H1 (cell line): ENCODE results near the gene CASKIN2. TPM values are rescaled to one million over a fixed set of nuclear protein-coding genes. Genes with fewer than 3 reads are reported as not detected.
A peak's percentile ranks its signal among the peaks of the same experiment; 100 is the strongest.

Experiments used
- CTCF ChIA-PET: fragments of 300-600 bp; sonication (Branson Sonifier 250); formaldehyde crosslinking; loops from one replicate; lab custom pipeline; 2021; ENCODE audit not compliant: partially characterized antibody; lab: Charles Lee
- POLR2A ChIA-PET: fragments of 300-600 bp; sonication (Branson Sonifier 250); formaldehyde crosslinking; loops from one replicate; lab custom pipeline; 2021; ENCODE audit warnings: inconsistent platforms; ENCODE audit not compliant: partially characterized antibody; lab: Charles Lee
- DNase-seq, 2 experiments: peaks; one replicate each; pipeline versions ENCODE4 v3.0.0 to v3.0.0-alpha.2; 2010 to 2022; ENCODE audit warnings: low spot score in 2 of 2, low read depth in 1 of 2, mixed read lengths in 1 of 2
- FAIRE-seq: peaks from 2 replicates; lab custom pipeline; 2011; peaks lifted over from hg19 to GRCh38; lab: Jason Lieb, UNC
- H2AFZ ChIP-seq: 2 replicates; pipeline ENCODE4 v1.8.1; 2012; ENCODE audit warnings: low read length, inconsistent platforms
- H2AK5ac ChIP-seq: 2 replicates; pipeline ENCODE4 v1.6.1; 2013; ENCODE audit warnings: low read depth, low read length
- H2BK120ac ChIP-seq: replicated peaks from 2 replicates; pipeline ENCODE3; 2013; ENCODE audit warnings: low read depth, low read length, inconsistent platforms
- H2BK12ac ChIP-seq: 2 replicates; pipeline ENCODE4 v1.6.1; 2013; ENCODE audit warnings: low read depth, low read length
- H2BK15ac ChIP-seq: 2 replicates; pipeline ENCODE4 v1.6.1; 2013; ENCODE audit warnings: low read length
- H2BK20ac ChIP-seq: 2 replicates; pipeline ENCODE4 v1.6.1; 2013; ENCODE audit warnings: low read length
- H2BK5ac ChIP-seq: 2 replicates; pipeline ENCODE4 v1.6.1; 2013; ENCODE audit warnings: low read depth, low read length
- H3K14ac ChIP-seq: 2 replicates; pipeline ENCODE4 v1.6.1; 2013; ENCODE audit warnings: inconsistent platforms; ENCODE audit not compliant: insufficient read length
- H3K18ac ChIP-seq: 2 replicates; pipeline ENCODE4 v1.6.1; 2013; ENCODE audit warnings: low read length; ENCODE audit errors: extremely low read depth
- H3K23ac ChIP-seq: 2 replicates; pipeline ENCODE4 v1.6.1; 2013; ENCODE audit warnings: inconsistent platforms; ENCODE audit not compliant: insufficient read length
- H3K23me2 ChIP-seq: 2 replicates; pipeline ENCODE4 v1.6.1; 2013; ENCODE audit warnings: low read depth, low read length
- H3K27ac ChIP-seq: 2 replicates; pipeline ENCODE4 v1.6.1; 2011; ENCODE audit warnings: low read depth, low read length, inconsistent platforms
- H3K27me3 ChIP-seq, 4 experiments: replicated peaks in 1 of 4; 1 replicate in 1 of 4; 2 replicates in 3 of 4; pipeline versions ENCODE4 v1.6.1 to v1.8.1; 2011 to 2013; ENCODE audit warnings: low read length in 3 of 4, mild to moderate bottlenecking in 3 of 4, inconsistent platforms in 2 of 4, mixed read lengths in 2 of 4, moderate library complexity in 1 of 4; ENCODE audit not compliant: control insufficient read depth in 3 of 4, insufficient read depth in 3 of 4; ENCODE audit errors: extremely low read depth in 1 of 4
- H3K36me3 ChIP-seq, 4 experiments: 2 replicates each; pipeline versions ENCODE4 v1.6.1 to v1.8.1; 2011 to 2013; ENCODE audit warnings: mild to moderate bottlenecking in 4 of 4, low read length in 3 of 4, moderate library complexity in 2 of 4, control low read depth in 1 of 4, inconsistent platforms in 1 of 4; ENCODE audit not compliant: insufficient read depth in 4 of 4, control insufficient read depth in 2 of 4
- H3K4ac ChIP-seq: replicated peaks from 2 replicates; pipeline ENCODE3; 2013; ENCODE audit warnings: low read length, low read depth, mixed read lengths, inconsistent platforms; ENCODE audit not compliant: insufficient read length
- H3K4me1 ChIP-seq, 4 experiments: replicated peaks in 1 of 4; 1 replicate in 1 of 4; 2 replicates in 3 of 4; pipeline versions ENCODE4 v1.6.1 to v1.8.1; 2011 to 2013; ENCODE audit warnings: low read length in 3 of 4, inconsistent platforms in 2 of 4, mixed read lengths in 1 of 4; ENCODE audit not compliant: insufficient read depth in 4 of 4, control insufficient read depth in 3 of 4
- H3K4me2 ChIP-seq, 2 experiments: 2 replicates each; pipeline versions ENCODE4 v1.6.1 to v1.8.1; 2011 to 2013; ENCODE audit warnings: low read depth in 2 of 2, low read length in 2 of 2, control low read depth in 1 of 2, inconsistent platforms in 1 of 2, mild to moderate bottlenecking in 1 of 2; ENCODE audit not compliant: insufficient read depth in 1 of 2
- H3K4me3 ChIP-seq, 4 experiments: fragments of 200-600, 300-600 bp in 1 of 4; sonication (generic), shearing (Covaris generic), sonication (Bioruptor Twin) in 1 of 4; 2 replicates each; pipeline versions ENCODE4 v1.5.1 to v1.8.1; 2011 to 2016; ENCODE audit warnings: low read length in 4 of 4, low read depth in 3 of 4, control low read depth in 2 of 4, inconsistent platforms in 2 of 4, mild to moderate bottlenecking in 2 of 4, mixed read lengths in 1 of 4, moderate library complexity in 1 of 4; ENCODE audit not compliant: insufficient read depth in 2 of 4; ENCODE audit errors: extremely low read depth in 1 of 4
- H3K56ac ChIP-seq: replicated peaks from 2 replicates; pipeline ENCODE3; 2013; ENCODE audit warnings: low read depth, mild to moderate bottlenecking, mixed read lengths, low read length, inconsistent platforms; ENCODE audit not compliant: insufficient read length
- H3K79me1 ChIP-seq: 2 replicates; pipeline ENCODE4 v1.6.1; 2013; ENCODE audit warnings: low read depth, low read length, control low read depth
- H3K79me2 ChIP-seq, 2 experiments: 2 replicates each; pipeline versions ENCODE4 v1.6.1 to v1.8.1; 2012 to 2013; ENCODE audit warnings: low read length in 2 of 2, mild to moderate bottlenecking in 2 of 2, inconsistent platforms in 1 of 2; ENCODE audit not compliant: insufficient read depth in 2 of 2, control insufficient read depth in 1 of 2
- H3K9ac ChIP-seq, 4 experiments: replicated peaks in 1 of 4; 1 replicate in 1 of 4; 2 replicates in 3 of 4; pipeline versions ENCODE4 v1.6.1 to v1.8.1; 2011 to 2013; ENCODE audit warnings: low read depth in 3 of 4, low read length in 3 of 4, control low read depth in 2 of 4, mild to moderate bottlenecking in 2 of 4, moderate library complexity in 2 of 4, inconsistent platforms in 1 of 4; ENCODE audit errors: extremely low read depth in 1 of 4
- H3K9me3 ChIP-seq, 2 experiments: 2 replicates each; pipeline versions ENCODE4 v1.6.1 to v1.8.1; 2012 to 2013; ENCODE audit warnings: mild to moderate bottlenecking in 2 of 2, moderate library complexity in 2 of 2, control low read depth in 1 of 2, inconsistent platforms in 1 of 2, low read depth in 1 of 2, low read length in 1 of 2, mixed read lengths in 1 of 2; ENCODE audit not compliant: insufficient read depth in 2 of 2
- H4K20me1 ChIP-seq, 2 experiments: replicated peaks in 1 of 2; 2 replicates each; pipeline versions ENCODE3 to v1.8.1; 2011 to 2013; ENCODE audit warnings: inconsistent platforms in 2 of 2, low read length in 2 of 2, mild to moderate bottlenecking in 1 of 2; ENCODE audit not compliant: insufficient read depth in 2 of 2, control insufficient read depth in 1 of 2
- H4K5ac ChIP-seq: 2 replicates; pipeline ENCODE4 v1.6.1; 2013; ENCODE audit warnings: low read length, low read depth, mixed read lengths, inconsistent platforms; ENCODE audit not compliant: insufficient read length
- H4K8ac ChIP-seq: 2 replicates; pipeline ENCODE4 v1.8.0; 2013; ENCODE audit warnings: mild to moderate bottlenecking, moderate library complexity, low read length, inconsistent platforms; ENCODE audit not compliant: insufficient read depth; ENCODE audit errors: extremely low read depth
- H4K91ac ChIP-seq: replicated peaks from 2 replicates; pipeline ENCODE3; 2013; ENCODE audit warnings: low read length, mixed read lengths, inconsistent platforms; ENCODE audit not compliant: insufficient read length
- KDM4A ChIP-seq: IDR thresholded peaks from one replicate; pipeline ENCODE4 v1.7.1; 2012; ENCODE audit warnings: low read depth, mild to moderate bottlenecking, moderate library complexity, low read length, inconsistent platforms; ENCODE audit not compliant: severe bottlenecking
- ZNF274 ChIP-seq: IDR thresholded peaks from 2 replicates; pipeline ENCODE4 v1.7.0; 2012; ENCODE audit warnings: low read length, borderline replicate concordance; ENCODE audit errors: extremely low read depth
- WGBS, 2 experiments: shearing (Covaris generic) in 1 of 2; methylation state at CpG; one replicate each; pipeline versions ENCODE4 v1.1.6 to v1.1.7; 2013 to 2015; ENCODE audit warnings: low lambda C conversion rate in 2 of 2, mixed read lengths in 2 of 2, inconsistent platforms in 1 of 2, low coverage in 1 of 2, missing lambda C conversion rate in 1 of 2; ENCODE audit not compliant: insufficient replicate concordance in 2 of 2, insufficient coverage in 1 of 2, insufficient read length in 1 of 2; ENCODE audit errors: extremely low coverage in 1 of 2, missing lambda C conversion rate in 1 of 2; 5-methylcytosine and 5-hydroxymethylcytosine counted together
- polyA plus RNA-seq, 7 experiments: library from polyadenylated mRNA; depleted of rRNA in 3 of 7; stranded (reverse) in 5 of 7; unstranded in 2 of 7; fragments of >200 nt in 5 of 7; fragments of 200-250 nt in 2 of 7; gene quantifications; 1 replicate in 5 of 7; 2 replicates in 1 of 7; 4 replicates in 1 of 7; pipeline versions ENCODE4 v1.2.1 to v1.2.3, GENCODE V29; 2011 to 2013; ENCODE audit warnings: missing spikeins in 2 of 7, mixed read lengths in 2 of 7
- total RNA-seq: library from RNA; stranded (reverse); fragmentation: NEBNext Ultra II Directional; extraction: Animal tissue kit (Norgen Biotek cat#: 25700); gene quantifications from 2 replicates; pipeline ENCODE4 v1.2.1, GENCODE V29; 2021

The CASKIN2 gene
- total and polyA plus RNA-seq, 2 of the 8 experiments (the other 6 are each of a cell fraction or from before 2014, with no cell fraction given) = 6.7 to 32.3 TPM

DNA sequence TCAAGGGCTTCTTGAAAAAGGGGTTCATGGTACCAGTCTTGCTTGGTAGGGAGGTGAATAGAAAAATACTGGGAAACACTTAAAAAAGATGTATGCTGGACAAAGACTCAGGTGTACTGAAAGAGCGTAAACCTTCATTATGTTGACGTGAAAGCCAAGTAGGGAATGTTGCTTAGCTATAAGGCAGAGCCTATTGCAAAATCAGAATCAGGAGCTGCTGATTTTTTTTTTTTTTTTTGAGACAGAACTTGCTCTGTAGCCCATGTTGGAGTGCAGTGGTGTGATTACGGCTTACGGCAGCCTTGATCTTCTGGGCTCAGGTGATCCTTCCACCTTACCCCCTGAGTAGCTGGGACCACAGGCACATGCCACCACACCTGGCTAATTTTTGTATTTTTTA, 55.0 kb downstream of the CASKIN2 start:
- Histone ChIP-seq H2BK120ac (no peak overlapping the region), H4K8ac (no peak overlapping the region), H3K79me2 (no peaks in the 10 kb centered on the region; a peak in 2 of 4 replicates), H3K9me3 (no peaks in the 10 kb centered on the region), H4K20me1 (peaks cover 0 to 2% of the 10 kb centered on the region in 2 experiments), H3K4me1 (peaks cover 0 to 7% (median 4%) of the 10 kb centered on the region in 4 experiments; a peak in 6 of 7 replicates), H2BK15ac (no peak overlapping the region), H3K27me3 (no peaks in the 10 kb centered on the region), H3K23ac (no peak overlapping the region), H4K5ac (no peak overlapping the region), H3K27ac (no peak overlapping the region), H3K56ac (no peak overlapping the region), H3K4me2 (no peak overlapping the region), H3K4ac (no peak overlapping the region), H3K4me3 (no peak overlapping the region), H2AFZ (no peak overlapping the region), H3K9ac (no peak overlapping the region), H2AK5ac (0 out of 2 replicates have a peak overlapping the region, but pooled peaks have one; percentile 65), H4K91ac (no peak overlapping the region), H3K18ac (no peak overlapping the region), H2BK12ac (no peak overlapping the region), H3K36me3 (no peaks in the 10 kb centered on the region), H3K79me1 (peaks cover 3% of the 10 kb centered on the region; the same call in 1 of the 2 replicates), H2BK20ac (no peak overlapping the region), H3K23me2 (peaks cover 8% of the 10 kb centered on the region), H3K14ac (no peak overlapping the region), H2BK5ac (no peak overlapping the region)
- ChIA-PET CTCF (interaction anchor here (0.6 to 0.9 kb wide), 3 partner anchors 8 to 73 kb away, joined by 3 to 4 read pairs (median 3); no protein-coding TSS in a partner anchor), POLR2A (no interaction called here)
- WGBS, 2 experiments = 88% methylated on average over 4 of the region's 4 CpGs; no CpG with 5 or more reads in 1 of the 2 experiments
- no peak for FAIRE-seq
- TF ChIP-seq ZNF274 = no peak
- no peak for TF ChIP-seq KDM4A
- no peak for DNase-seq
